Measurements from ENCODE around the gene WDPCP.
"Not testable (repeated sequence)": the region's sequence is repeated elsewhere in the genome, so short reads cannot be mapped to it uniquely, and the experiment has no call there.

The WDPCP gene

DNA sequence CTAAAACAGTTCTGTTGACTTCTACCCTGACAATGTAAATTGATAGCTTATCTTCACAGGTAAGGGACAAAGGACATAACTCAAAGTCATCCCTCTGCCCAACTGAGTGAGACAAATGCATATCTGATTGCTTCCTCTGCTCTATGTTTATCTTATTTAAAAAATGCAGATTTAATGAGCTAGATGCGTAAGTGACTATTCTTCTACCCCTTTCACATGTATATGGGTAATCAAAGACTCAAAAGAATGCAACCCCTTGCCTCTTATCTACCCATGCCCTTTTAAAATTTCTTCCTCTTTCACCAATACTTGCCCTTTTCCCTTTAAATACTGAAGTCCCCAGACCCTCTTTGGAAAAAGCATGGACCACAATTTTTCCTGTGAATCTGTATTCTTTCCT, 253.4 kb downstream of the WDPCP start:
- in situ Hi-C loops (cut with MboI; ENCODE audit: low sequenced_read_pairs, unreplicated experiment) = no loop called here
- no peak for DNase-seq (ENCODE audit: low spot score)
- no peak for TF ChIP-seq CTCF (IDR thresholded peaks at IDR 0.05; ENCODE audit: borderline replicate concordance, control extremely low read depth, extremely low read depth, insufficient read depth, missing control alignments)

- no peak for TF ChIP-seq CTCF (IDR thresholded peaks at IDR 0.05; ENCODE audit: borderline replicate concordance, control extremely low read depth, extremely low read depth, insufficient read depth, missing control alignments)
- in situ Hi-C loops (cut with MboI; ENCODE audit: low sequenced_read_pairs, unreplicated experiment) = no loop called here
- DNase-seq (ENCODE audit: low spot score) = no peak
Observed at GRCh38 chr2:63326473-63326872, 261.8 kb downstream of the WDPCP start.

DNA sequence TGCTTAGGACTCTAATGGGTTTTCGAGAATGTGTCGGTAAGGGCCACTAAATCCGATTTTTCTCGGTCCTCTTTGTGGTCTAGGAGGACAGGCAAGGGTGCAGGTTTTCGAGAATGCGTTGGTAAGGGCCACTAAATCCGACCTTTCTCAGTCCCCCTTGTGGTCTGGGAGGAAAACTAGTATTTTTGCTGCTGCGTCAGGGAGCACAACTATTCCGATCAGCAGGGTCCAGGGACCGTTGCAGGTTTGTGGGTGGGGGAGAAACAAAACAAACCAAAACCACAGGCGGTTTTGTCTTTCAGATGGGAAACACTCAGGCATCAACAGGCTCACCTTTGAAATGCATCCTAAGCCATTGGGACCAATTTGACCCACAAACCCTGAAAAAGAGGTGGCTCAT, 264.6 kb downstream of the WDPCP start:
- DNase-seq (ENCODE audit: low spot score); in situ Hi-C loops (cut with MboI; ENCODE audit: low sequenced_read_pairs, unreplicated experiment): not testable (repeated sequence)

- in situ Hi-C loops (cut with MboI; ENCODE audit: low sequenced_read_pairs, unreplicated experiment); DNase-seq (ENCODE audit: low spot score): not testable (repeated sequence)
Observed at GRCh38 chr2:63321973-63322372, 266.3 kb downstream of the WDPCP start.

DNA sequence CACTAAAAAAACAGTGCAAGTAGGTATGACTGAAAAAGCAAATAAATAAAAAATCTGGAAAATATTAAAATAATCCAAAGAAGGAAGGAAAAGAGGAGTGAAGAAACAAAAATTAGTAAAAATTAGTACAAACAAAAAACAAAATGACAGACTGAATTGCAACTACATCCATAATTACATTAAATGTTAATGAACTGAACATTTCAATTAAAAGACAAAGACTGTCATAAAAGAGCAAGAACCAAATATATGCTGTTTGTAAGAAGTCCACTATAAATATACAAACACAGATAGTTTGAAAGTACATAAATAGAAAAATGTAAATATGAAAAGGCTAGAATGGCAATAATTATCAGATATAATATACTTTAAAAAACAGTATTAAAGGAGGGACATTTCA, 267.6 kb downstream of the WDPCP start:
- no peak for TF ChIP-seq CTCF (IDR thresholded peaks at IDR 0.05; ENCODE audit: borderline replicate concordance, control extremely low read depth, extremely low read depth, insufficient read depth, missing control alignments)
- no peak for DNase-seq (ENCODE audit: low spot score)
- in situ Hi-C loops (cut with MboI; ENCODE audit: low sequenced_read_pairs, unreplicated experiment) = no loop called here

- no peak for DNase-seq (ENCODE audit: low spot score)
- in situ Hi-C loops (cut with MboI; ENCODE audit: low sequenced_read_pairs, unreplicated experiment) = no loop called here
- TF ChIP-seq CTCF (IDR thresholded peaks at IDR 0.05; ENCODE audit: borderline replicate concordance, control extremely low read depth, extremely low read depth, insufficient read depth, missing control alignments) = no peak
Observed at GRCh38 chr2:63310614-63311013, 277.7 kb downstream of the WDPCP start.

- in situ Hi-C loops (cut with MboI; ENCODE audit: low sequenced_read_pairs, unreplicated experiment) = no loop called here
- no peak for DNase-seq (ENCODE audit: low spot score)
Observed at GRCh38 chr2:63301481-63301880, 286.8 kb downstream of the WDPCP start.

More at GRCh38 chr2:63301481-63301880, 286.8 kb downstream of the WDPCP start:
- no peak for TF ChIP-seq CTCF (IDR thresholded peaks at IDR 0.05; ENCODE audit: borderline replicate concordance, control extremely low read depth, extremely low read depth, insufficient read depth, missing control alignments)
